ENCODE results near the gene SLC43A2.

GRCh38 chr17:1617620-1618174 lies 10.9 kb downstream of the SLC43A2 start:
- TF ChIP-seq CTCF (IDR thresholded peaks at IDR 0.05) (no peak), POLR2A (IDR thresholded peaks at IDR 0.05) (no peak)

Measured in stomach (tissue), 4 donors.